ENCODE data around the gene FMNL3.

GRCh38 chr12:49720214-49720613, 13.0 kb upstream of the FMNL3 start:
- TF ChIP-seq ARNTL (CRISPR knock-in tag; IDR thresholded peaks at IDR 0.05; ENCODE audit: borderline replicate concordance, low read depth) (no peak), ZNF565 (CRISPR knock-in tag; conservative IDR thresholded peaks at IDR 0.05; ENCODE audit: low read depth) (no peak), ZNF8 (CRISPR knock-in tag; IDR thresholded peaks at IDR 0.05) (no peak), PATZ1 (CRISPR knock-in tag; IDR thresholded peaks at IDR 0.05; ENCODE audit: borderline replicate concordance) (no peak), TCF4 (CRISPR knock-in tag; IDR thresholded peaks at IDR 0.05; ENCODE audit: borderline replicate concordance) (no peak), SNAI2 (CRISPR knock-in tag; IDR thresholded peaks at IDR 0.05) (no peak), RARB (CRISPR knock-in tag; IDR thresholded peaks at IDR 0.05) (no peak), ISL1 (CRISPR knock-in tag; IDR thresholded peaks at IDR 0.05) (no peak), CSRNP3 (CRISPR knock-in tag; IDR thresholded peaks at IDR 0.05) (no peak)

All from SK-N-SH treated with all-trans-retinoic acid at 6 μM for 48 hours (cell line).